Mesodermal cell (in vitro differentiated cells): Measurements from ENCODE around the gene TSC1.

Experiments
- H3K27ac ChIP-seq: 2 replicates; pipeline ENCODE4 v1.7.0; 2013; ENCODE audit warnings: mild to moderate bottlenecking, low read depth, low read length, moderate library complexity; ENCODE audit not compliant: severe bottlenecking
- H3K36me3 ChIP-seq: 2 replicates; pipeline ENCODE4 v1.7.1; 2013; ENCODE audit warnings: mild to moderate bottlenecking, low read length, moderate library complexity; ENCODE audit not compliant: control insufficient read depth, insufficient read depth
- H3K4me1 ChIP-seq: one replicate; pipeline ENCODE4 v1.7.1; 2013; ENCODE audit warnings: mild to moderate bottlenecking, low read length; ENCODE audit not compliant: insufficient read depth, control insufficient read depth, poor library complexity, severe bottlenecking
- H3K4me3 ChIP-seq: 2 replicates; pipeline ENCODE4 v1.7.0; 2013; ENCODE audit warnings: low read length, control low read depth, mild to moderate bottlenecking; ENCODE audit not compliant: insufficient read depth, poor library complexity, severe bottlenecking; ENCODE audit errors: extremely low read depth
- H3K9me3 ChIP-seq: 2 replicates; pipeline ENCODE4 v1.7.1; 2013; ENCODE audit warnings: mild to moderate bottlenecking, low read length, moderate library complexity; ENCODE audit not compliant: control insufficient read depth
- WGBS, 2 experiments: methylation state at CpG; one replicate each; pipeline ENCODE4 v1.1.5; 2013; ENCODE audit warnings: missing lambda C conversion rate in 2 of 2; ENCODE audit not compliant: insufficient coverage in 2 of 2; 5-methylcytosine and 5-hydroxymethylcytosine counted together

TSC1 gene

DNA sequence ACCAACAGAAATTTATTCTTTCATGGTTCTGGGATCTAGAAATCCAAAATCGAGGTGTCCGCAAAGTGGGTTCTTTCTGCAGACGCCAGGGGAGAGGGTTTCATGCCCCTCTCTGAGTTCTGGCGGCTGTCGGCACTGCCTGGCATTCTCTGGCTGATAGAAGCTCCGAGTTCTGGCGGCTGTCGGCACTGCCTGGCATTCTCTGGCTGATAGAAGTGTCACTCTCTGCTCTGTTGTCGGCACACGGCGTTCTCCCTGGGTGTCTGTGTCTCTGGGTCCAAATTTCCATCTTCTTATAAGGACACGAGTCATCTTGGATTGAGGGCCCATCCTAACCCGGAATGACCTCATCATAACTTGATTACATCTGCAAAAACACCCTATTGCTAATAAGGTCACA, 41.7 kb upstream of the TSC1 start:
- no peak overlapping the region for H3K4me3 ChIP-seq
- no peaks in the 10 kb centered on the region for H3K36me3 ChIP-seq
- H3K9me3 ChIP-seq = no peaks in the 10 kb centered on the region
- no peak overlapping the region for H3K27ac ChIP-seq
- 86 to 94% methylated on average over 12 to 13 of the region's 13 CpGs for WGBS, 2 experiments
- H3K4me1 ChIP-seq = peaks cover 7% of the 10 kb centered on the region

- Histone ChIP-seq H3K9me3 (no peaks in the 10 kb centered on the region), H3K4me3 (no peak overlapping the region), H3K36me3 (no peaks in the 10 kb centered on the region), H3K27ac (no peak overlapping the region), H3K4me1 (peaks cover 7% of the 10 kb centered on the region)
- 90 to 94% methylated on average over 8 of the region's 8 CpGs for WGBS, 2 experiments
These were observed 41.1 kb upstream of the TSC1 start for GRCh38 chr9:132985489-132985888.

DNA sequence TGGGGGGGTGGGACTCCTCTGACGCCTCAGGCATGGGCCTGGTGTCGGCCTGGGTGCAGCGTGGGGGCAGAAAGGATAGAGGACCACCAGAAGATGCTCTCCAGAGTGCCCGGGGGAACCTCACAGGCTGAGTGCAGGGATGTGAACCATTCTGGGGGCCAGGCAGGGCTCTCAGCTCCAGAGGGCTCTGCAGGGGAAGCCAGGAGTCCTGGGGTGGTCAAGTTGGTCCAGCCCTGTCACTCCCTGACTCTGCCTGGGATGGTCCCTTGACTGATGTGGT, 40.6 kb upstream of the TSC1 start:
- 95 to 98% methylated on average over 4 of the region's 4 CpGs for WGBS, 2 experiments
- Histone ChIP-seq H3K36me3 (no peaks in the 10 kb centered on the region), H3K27ac (no peak overlapping the region)

GRCh38 chr9:132984202-132985070, 40.0 kb upstream of the TSC1 start:
- Histone ChIP-seq H3K27ac (no peak overlapping the region), H3K4me1 (peaks cover 7% of the 10 kb centered on the region), H3K36me3 (no peaks in the 10 kb centered on the region), H3K9me3 (no peaks in the 10 kb centered on the region), H3K4me3 (no peak overlapping the region)
- WGBS, 2 experiments = 82 to 87% methylated on average over 15 to 19 of the region's 20 CpGs

More for the DNA sequence above, 40.6 kb upstream of the TSC1 start:
- H3K4me1 ChIP-seq = peaks cover 7% of the 10 kb centered on the region
- no peak overlapping the region for H3K4me3 ChIP-seq
- H3K9me3 ChIP-seq = no peaks in the 10 kb centered on the region

GRCh38 chr9:132983491-132984201, 39.2 kb upstream of the TSC1 start:
- WGBS, 2 experiments = 89 to 91% methylated on average over 11 of the region's 11 CpGs
- Histone ChIP-seq H3K4me1 (peaks cover 7% of the 10 kb centered on the region), H3K36me3 (no peaks in the 10 kb centered on the region), H3K4me3 (no peak overlapping the region), H3K9me3 (no peaks in the 10 kb centered on the region), H3K27ac (no peak overlapping the region)

DNA sequence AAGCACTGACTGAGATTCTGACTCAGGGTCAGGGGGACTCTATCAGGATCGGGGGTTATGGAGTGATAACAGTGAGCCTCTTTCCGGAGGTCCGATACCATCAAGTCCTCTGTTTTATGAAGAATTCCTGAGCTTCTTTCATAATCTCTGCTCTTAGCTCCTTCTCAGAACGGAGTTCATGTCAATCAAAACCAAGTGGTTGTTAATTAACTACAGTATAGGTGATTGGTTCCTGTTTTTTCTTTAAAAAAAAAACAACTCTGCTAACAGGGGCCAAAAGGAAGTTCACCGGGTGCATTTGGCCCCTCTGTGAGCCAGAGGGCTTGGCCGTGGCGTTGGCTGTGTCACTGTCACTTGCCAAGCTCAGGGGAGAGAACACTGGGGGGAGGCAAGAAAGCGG, 38.0 kb upstream of the TSC1 start:
- Histone ChIP-seq H3K4me3 (no peak overlapping the region), H3K27ac (no peak overlapping the region), H3K36me3 (no peaks in the 10 kb centered on the region), H3K4me1 (peaks cover 7% of the 10 kb centered on the region), H3K9me3 (no peaks in the 10 kb centered on the region)
- WGBS, 2 experiments = 89 to 99% methylated on average over 6 to 7 of the region's 8 CpGs

- Histone ChIP-seq H3K36me3 (no peaks in the 10 kb centered on the region), H3K4me3 (no peak overlapping the region), H3K27ac (no peak overlapping the region), H3K4me1 (peaks cover 7% of the 10 kb centered on the region), H3K9me3 (no peaks in the 10 kb centered on the region)
- WGBS, 2 experiments = 94 to 96% methylated on average over 3 to 4 of the region's 5 CpGs
These were observed 35.7 kb upstream of the TSC1 start for GRCh38 chr9:132980157-132980556.

DNA sequence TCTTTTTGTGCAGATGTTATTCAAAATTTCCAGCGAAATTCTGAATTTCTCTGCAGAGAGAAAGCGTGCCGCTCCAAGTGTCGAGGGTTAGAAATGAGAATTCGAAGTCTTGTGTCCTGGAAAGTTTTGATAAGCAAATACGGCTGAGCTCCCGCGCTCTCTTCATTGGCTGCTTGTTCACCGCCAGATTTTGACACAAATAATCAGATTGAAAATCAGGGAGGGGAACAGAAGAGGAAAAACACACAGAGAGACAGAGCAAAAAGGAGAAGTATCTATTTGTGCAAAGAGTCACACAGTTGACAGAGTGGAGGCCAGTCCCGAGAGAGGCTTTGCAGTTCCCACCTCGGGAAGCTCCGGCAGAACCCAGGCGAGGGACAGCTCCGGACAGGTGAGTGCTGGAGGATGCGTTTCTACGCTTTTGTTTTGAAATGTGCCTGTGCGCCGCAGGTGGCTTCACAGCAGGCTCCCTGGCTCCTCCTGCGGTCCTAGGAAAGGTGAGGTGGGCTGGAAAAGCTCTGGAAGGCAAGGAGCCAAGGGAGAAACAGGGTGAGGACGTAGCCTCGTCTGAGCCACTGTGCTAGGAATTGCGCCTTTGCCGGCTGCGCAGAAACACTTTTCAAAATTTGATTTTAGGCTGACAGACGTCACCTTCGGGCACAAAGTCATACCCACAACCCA, 34.2 kb upstream of the TSC1 start, which contains the start of gene GFI1B:
TSS of gene GFI1B (plus strand) at position 244 of the 681 bp plus-strand sequence. CDS start 7,985 bp downstream, outside the sequence.
- no peaks in the 10 kb centered on the region for H3K9me3 ChIP-seq
- no peak within 1 kb of the TSS for H3K4me3 ChIP-seq
- no peaks in the 10 kb centered on the region for H3K36me3 ChIP-seq
- WGBS, 2 experiments = 52 to 57% methylated on average over 26 of the region's 26 CpGs
- H3K27ac ChIP-seq = no peak within 1 kb of the TSS
- no peaks in the 10 kb centered on the region for H3K4me1 ChIP-seq

DNA sequence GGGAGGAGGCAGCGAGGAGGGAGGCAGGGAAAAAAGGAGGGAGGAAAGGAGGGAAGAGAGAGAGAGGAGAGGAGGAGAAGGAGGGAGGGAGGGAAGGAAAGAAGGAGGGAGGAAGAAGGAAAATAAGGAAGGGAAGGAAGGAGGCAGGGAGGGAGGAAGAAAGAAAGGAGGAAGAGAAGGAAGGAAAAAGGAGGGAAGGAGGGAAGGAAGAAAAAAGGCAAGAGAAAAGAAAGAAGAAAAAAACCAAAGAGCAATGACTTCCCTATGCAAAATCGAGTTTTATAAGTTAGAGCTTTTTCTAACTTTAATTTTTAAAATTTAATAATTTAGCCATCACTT, 33.7 kb upstream of the TSC1 start:
- Histone ChIP-seq H3K4me1 (no peaks in the 10 kb centered on the region), H3K27ac (no peak overlapping the region), H3K4me3 (no peak overlapping the region), H3K36me3 (no peaks in the 10 kb centered on the region), H3K9me3 (no peaks in the 10 kb centered on the region)
- WGBS, 2 experiments = 27 to 33% methylated on average over 1 of the region's 2 CpGs

- Histone ChIP-seq H3K4me1 (no peaks in the 10 kb centered on the region), H3K36me3 (no peaks in the 10 kb centered on the region), H3K27ac (no peak overlapping the region), H3K4me3 (no peak overlapping the region), H3K9me3 (no peaks in the 10 kb centered on the region)
- 91% methylated on average over 2 of the region's 3 CpGs; no CpG with 5 or more reads in 1 of the 2 experiments for WGBS, 2 experiments
These were observed 32.2 kb upstream of the TSC1 start for GRCh38 chr9:132976571-132976970.
